NCI-H345 (cell line): ENCODE measurements around the gene APCDD1L.

Source experiments
- DNase-seq: peaks from one replicate; lab custom pipeline; 2025; lab: John Stamatoyannopoulos, UW

The APCDD1L gene

GRCh38 chr20:58466729-58467571 lies 48.2 kb downstream of the APCDD1L start:
- DNase-seq: no peak

GRCh38 chr20:58466095-58466708 lies 49.0 kb downstream of the APCDD1L start:
- no peak for DNase-seq

GRCh38 chr20:58464838-58465237 lies 50.4 kb downstream of the APCDD1L start:
- no peak for DNase-seq

- DNase-seq: no peak
Measured at GRCh38 chr20:58463256-58463655, 51.9 kb downstream of the APCDD1L start.

GRCh38 chr20:58461899-58462298 lies 53.3 kb downstream of the APCDD1L start:
- DNase-seq: no peak

GRCh38 chr20:58461104-58461503 lies 54.1 kb downstream of the APCDD1L start:
- no peak for DNase-seq

GRCh38 chr20:58459058-58459750 lies 56.0 kb downstream of the APCDD1L start:
- no peak for DNase-seq

GRCh38 chr20:58458342-58459057 lies 56.7 kb downstream of the APCDD1L start:
- DNase-seq: no peak

- DNase-seq: no peak
Measured at GRCh38 chr20:58457083-58457695, 58.0 kb downstream of the APCDD1L start.

GRCh38 chr20:58454460-58454859 lies 60.7 kb downstream of the APCDD1L start:
- DNase-seq: no peak

- no peak for DNase-seq
Measured at GRCh38 chr20:58453391-58453790, 61.8 kb downstream of the APCDD1L start.

- no peak for DNase-seq
Measured at GRCh38 chr20:58452667-58453255, 62.4 kb downstream of the APCDD1L start.

GRCh38 chr20:58450254-58450653 lies 64.9 kb downstream of the APCDD1L start:
- no peak for DNase-seq

- DNase-seq: no peak
Measured at GRCh38 chr20:58449681-58450221, 65.4 kb downstream of the APCDD1L start.

- no peak for DNase-seq
Measured at GRCh38 chr20:58448958-58449357, 66.2 kb downstream of the APCDD1L start.

- peak; percentile 32 for DNase-seq
Measured at GRCh38 chr20:58447511-58448391, 67.4 kb downstream of the APCDD1L start.

- no peak for DNase-seq
Measured at GRCh38 chr20:58446960-58447265, 68.3 kb downstream of the APCDD1L start.

GRCh38 chr20:58446264-58446959 lies 68.8 kb downstream of the APCDD1L start:
- no peak for DNase-seq

GRCh38 chr20:58444746-58445255 lies 70.4 kb downstream of the APCDD1L start:
- no peak for DNase-seq
